ENCODE measurements around the gene C5orf24. TPM values are rescaled to one million over a fixed set of nuclear protein-coding genes. Genes with fewer than 3 reads are reported as not detected.

Gene C5orf24
- 10 to 100 TPM; 24.7 to 28.3 (median 25.3) TPM for total RNA-seq
- polyA plus RNA-seq = 10 to 100 TPM; 16.0 to 31.4 (median 26.5) TPM
- long read RNA-seq, donor 1, full-length matches to known transcripts = 19 of 22 reads
- long read RNA-seq, donor 1, partial matches to known transcripts = 3 of 22 reads
- long read RNA-seq, donor 1, other reads (novel, unspliced or antisense) = 0 of 22 reads
- long read RNA-seq, donor 2, full-length matches to known transcripts = 26 of 31 reads
- long read RNA-seq, donor 2, partial matches to known transcripts = 2 of 31 reads
- long read RNA-seq, donor 2, other reads (novel, unspliced or antisense) = 3 of 31 reads

DNA sequence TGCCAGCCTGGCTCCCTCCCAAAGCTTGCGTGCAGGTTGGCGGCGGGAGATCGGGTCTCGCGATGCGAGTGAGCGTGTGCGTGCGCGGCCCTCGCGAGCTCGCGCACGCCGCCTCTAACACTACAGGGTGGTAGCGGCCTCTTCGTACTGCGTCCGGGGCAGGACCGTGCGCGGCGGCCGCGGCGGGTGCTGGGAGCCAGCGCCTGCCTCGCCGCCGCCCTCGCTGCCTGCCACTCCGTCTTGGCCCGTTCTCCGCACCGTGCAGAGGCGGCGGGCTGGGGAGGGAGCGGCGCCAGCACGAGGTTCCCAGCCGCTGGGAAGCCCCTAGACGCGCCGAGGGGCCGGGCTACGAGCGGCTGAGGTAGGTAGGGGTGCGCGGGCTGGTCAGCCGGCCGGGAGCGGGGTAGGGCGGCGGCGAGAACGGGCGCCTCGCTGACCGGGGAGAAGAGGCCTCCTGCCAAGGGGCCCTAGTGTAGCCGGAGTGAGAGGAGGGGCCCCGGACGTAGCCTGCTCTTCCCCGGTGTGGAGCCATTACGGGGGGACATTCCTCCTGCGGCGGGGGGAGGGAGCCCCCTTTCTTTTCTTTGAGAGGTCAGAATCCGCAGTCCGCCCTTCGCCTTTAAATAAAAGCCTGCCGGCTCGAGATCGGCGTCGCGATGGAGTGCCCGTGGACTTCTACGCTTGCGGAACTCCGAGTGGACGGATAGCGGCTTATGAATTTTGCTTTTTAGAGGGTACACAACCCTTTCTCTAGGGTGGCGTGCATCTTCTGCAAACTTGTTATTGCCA, at the start of gene C5orf24:
Gene C5orf24 (plus strand): TSS at position 117 of the 789 bp plus-strand sequence. CDS start 8,933 bp downstream, outside the sequence.
- TF ChIP-seq, protein P1, sequence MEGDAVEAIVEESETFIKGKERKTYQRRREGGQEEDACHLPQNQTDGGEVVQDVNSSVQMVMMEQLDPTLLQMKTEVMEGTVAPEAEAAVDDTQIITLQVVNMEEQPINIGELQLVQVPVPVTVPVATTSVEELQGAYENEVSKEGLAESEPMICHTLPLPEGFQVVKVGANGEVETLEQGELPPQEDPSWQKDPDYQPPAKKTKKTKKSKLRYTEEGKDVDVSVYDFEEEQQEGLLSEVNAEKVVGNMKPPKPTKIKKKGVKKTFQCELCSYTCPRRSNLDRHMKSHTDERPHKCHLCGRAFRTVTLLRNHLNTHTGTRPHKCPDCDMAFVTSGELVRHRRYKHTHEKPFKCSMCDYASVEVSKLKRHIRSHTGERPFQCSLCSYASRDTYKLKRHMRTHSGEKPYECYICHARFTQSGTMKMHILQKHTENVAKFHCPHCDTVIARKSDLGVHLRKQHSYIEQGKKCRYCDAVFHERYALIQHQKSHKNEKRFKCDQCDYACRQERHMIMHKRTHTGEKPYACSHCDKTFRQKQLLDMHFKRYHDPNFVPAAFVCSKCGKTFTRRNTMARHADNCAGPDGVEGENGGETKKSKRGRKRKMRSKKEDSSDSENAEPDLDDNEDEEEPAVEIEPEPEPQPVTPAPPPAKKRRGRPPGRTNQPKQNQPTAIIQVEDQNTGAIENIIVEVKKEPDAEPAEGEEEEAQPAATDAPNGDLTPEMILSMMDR (IDR thresholded peaks at IDR 0.05) = no peak
- 0 to 1% (median 0%) methylated on average over 55 to 84 of the region's 84 CpGs for WGBS, 3 donors
- peak within 1 kb of the TSS; percentile 88 for H3K4me3 ChIP-seq
- peaks cover 0 to 23% of the 10 kb centered on the region in 2 donors for H3K36me3 ChIP-seq (ENCODE audit: insufficient read depth in 1 of 2, low read depth in 1 of 2)
- peak; percentile 97 to 99 (median 98) for ATAC-seq
- H3K9me3 ChIP-seq = no peaks in the 10 kb centered on the region
- no peaks in the 10 kb centered on the region for H3K27me3 ChIP-seq (ENCODE audit: insufficient read depth in 3 of 3, low read length in 2 of 3)
- peak; percentile 96 to 98 for DNase-seq
- peak within 1 kb of the TSS; percentile 96 for H3K27ac ChIP-seq
- intact Hi-C loops (cut with DNase I) = loop anchor here (1.0 to 10.0 kb wide), 4 partner anchors 27 to 107 kb away; partner anchors contain the start of genes PCBD2 (in 2 of the 2) and CAMLG (in 1 of the 2)
- H3K4me1 ChIP-seq = peaks cover 19% of the 10 kb centered on the region

DNA sequence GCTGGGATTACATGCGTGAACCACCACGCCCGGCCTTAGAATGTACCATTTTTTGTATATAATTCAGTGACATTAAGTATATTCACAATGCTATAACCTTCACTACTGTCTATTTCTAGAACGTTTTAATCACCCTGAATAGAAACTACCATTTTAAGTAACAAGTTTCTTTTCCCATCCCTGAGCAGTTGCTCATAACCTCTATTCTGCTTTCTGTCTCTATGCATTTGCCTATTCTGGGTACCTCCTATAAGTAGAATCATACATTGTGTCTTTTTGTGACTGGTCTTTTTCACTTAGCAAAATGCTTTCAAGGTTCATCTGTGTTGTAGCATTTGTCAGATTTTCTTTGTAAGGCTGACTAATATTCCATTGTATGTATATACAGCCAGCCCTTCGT, 47.3 kb upstream of the C5orf24 start:
- no peaks in the 10 kb centered on the region for H3K9me3 ChIP-seq
- 85 to 90% (median 88%) methylated on average over 5 of the region's 5 CpGs for WGBS, 3 donors
- no peaks in the 10 kb centered on the region for H3K27me3 ChIP-seq (ENCODE audit: insufficient read depth in 3 of 3, low read length in 2 of 3)
- TF ChIP-seq, protein P1 (IDR thresholded peaks at IDR 0.05) = no peak
- H3K27ac ChIP-seq = no peak overlapping the region
- H3K36me3 ChIP-seq (ENCODE audit: insufficient read depth in 1 of 2, low read depth in 1 of 2) = peaks cover 2 to 96% of the 10 kb centered on the region in 2 donors
- H3K4me1 ChIP-seq = no peaks in the 10 kb centered on the region
- no peak for DNase-seq
- intact Hi-C loops (cut with DNase I) = loop anchor here (10.0 kb wide), 1 partner anchor 94 kb away; no protein-coding TSS in a partner anchor
- no peak for ATAC-seq
- no peak overlapping the region for H3K4me3 ChIP-seq

DNA sequence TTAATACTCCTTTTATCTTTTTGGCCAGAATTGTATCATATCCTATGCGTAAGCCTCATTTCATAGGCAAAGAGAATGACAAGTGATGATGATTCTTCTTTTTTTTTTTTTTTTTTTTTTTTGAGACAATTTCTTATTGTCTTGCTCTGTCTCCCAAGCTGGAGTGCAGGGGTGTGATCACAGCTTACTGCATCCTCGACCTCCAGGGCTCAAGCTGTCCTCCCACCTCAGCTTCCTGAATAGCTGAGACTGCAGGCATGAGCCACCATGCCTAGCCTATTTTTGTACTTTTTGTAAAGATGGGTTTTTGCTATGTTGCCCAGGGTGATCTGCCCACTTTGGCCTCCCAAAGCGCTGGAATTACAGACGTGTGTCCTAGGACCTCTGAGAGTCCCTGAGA, 41.9 kb upstream of the C5orf24 start:
- intact Hi-C loops (cut with DNase I) = no loop called here
- Histone ChIP-seq H3K36me3 (ENCODE audit: insufficient read depth in 1 of 2, low read depth in 1 of 2) (peaks cover 0 to 84% of the 10 kb centered on the region in 2 donors), H3K9me3 (no peaks in the 10 kb centered on the region), H3K4me1 (no peaks in the 10 kb centered on the region), H3K27ac (no peak overlapping the region), H3K4me3 (no peak overlapping the region), H3K27me3 (ENCODE audit: insufficient read depth in 3 of 3, low read length in 2 of 3) (no peaks in the 10 kb centered on the region)
- DNase-seq (no peak), ATAC-seq (no peak)
- WGBS, 3 donors = 85 to 90% (median 87%) methylated on average over 4 of the region's 4 CpGs
- TF ChIP-seq, protein P1 (IDR thresholded peaks at IDR 0.05) = no peak

DNA sequence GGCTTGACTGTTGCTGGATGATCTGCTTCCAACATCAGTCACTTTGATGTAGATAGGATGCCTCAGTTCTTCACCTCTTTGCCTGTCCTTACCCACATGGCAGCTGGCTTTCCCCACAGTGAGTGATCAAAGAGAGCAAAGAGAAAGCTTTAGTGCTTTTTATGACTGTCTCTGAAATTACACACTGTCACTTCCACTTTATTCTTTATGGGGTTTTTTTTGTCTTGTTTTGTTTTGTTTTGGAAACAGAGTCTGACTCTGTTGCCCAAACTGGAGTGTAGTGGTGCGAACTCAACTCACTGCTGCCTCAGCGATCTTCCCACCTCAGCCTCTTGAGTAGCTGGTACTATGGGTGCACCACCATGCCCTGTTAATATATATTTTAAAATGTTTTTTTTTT, 32.4 kb upstream of the C5orf24 start:
- Histone ChIP-seq H3K27me3 (ENCODE audit: insufficient read depth in 3 of 3, low read length in 2 of 3) (no peaks in the 10 kb centered on the region), H3K4me3 (no peak overlapping the region), H3K36me3 (ENCODE audit: insufficient read depth in 1 of 2, low read depth in 1 of 2) (peaks cover 0 to 91% of the 10 kb centered on the region in 2 donors), H3K4me1 (no peaks in the 10 kb centered on the region), H3K9me3 (no peaks in the 10 kb centered on the region), H3K27ac (no peak overlapping the region)
- WGBS, 3 donors = 96 to 100% (median 98%) methylated on average over 2 of the region's 2 CpGs
- TF ChIP-seq, protein P1 (IDR thresholded peaks at IDR 0.05) = no peak
- DNase-seq (no peak), ATAC-seq (no peak)
- intact Hi-C loops (cut with DNase I) = no loop called here
